NK-92 (cell line): ENCODE results near the gene PRAMEF13.
"Not testable (repeated sequence)": the region's sequence is repeated elsewhere in the genome, so short reads cannot be mapped to it uniquely, and the experiment has no call there.

Source experiments
- DNase-seq: peaks from one replicate; lab custom pipeline; 2025; ENCODE audit not compliant: unreplicated experiment; lab: John Stamatoyannopoulos, UW

The PRAMEF13 gene

DNA sequence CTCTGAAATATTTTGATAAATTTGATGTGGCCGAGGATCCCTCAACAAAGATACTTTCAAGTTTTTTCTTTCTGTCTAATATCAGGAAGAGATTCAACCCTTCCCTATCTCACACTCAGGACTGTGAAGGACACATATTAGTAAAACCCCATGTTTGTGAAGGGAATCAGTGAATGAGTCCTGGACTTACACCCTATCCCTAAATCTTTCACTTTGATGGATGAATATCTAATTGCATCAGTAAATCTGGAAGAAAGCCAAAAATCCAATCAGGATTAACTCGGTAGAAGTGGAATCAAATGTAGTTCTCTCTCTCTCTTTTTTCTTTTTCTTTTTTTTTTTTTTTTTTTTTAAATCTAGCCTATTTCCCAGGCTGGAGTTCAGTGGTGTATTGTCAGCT lies 29.7 kb downstream of the PRAMEF13 start, which contains the start of gene PRAMEF9:
Gene PRAMEF9 (plus strand): TSS at position 301 of the 400 bp plus-strand sequence. CDS start 3,433 bp downstream, outside the sequence.
- DNase-seq = not testable (repeated sequence)

DNA sequence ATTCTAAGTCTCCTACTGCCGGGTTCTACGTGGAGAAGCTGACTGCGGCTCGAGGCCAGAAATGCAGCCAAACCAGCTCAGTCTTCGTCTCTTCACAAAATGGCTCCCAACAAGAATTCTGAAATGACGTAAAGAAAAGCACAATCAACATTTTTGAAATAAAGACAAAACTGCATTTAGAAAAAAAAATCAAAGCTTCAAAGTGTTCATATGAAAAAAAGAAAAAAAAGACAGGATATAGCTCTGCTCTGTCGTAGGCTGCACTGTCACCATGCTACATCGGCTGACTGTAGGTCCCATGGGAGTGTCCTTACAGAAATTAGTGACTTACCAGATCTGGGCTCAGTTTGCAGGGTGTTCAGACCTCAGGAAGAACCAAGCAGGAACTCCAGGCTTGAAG lies 35.7 kb downstream of the PRAMEF13 start, which contains the start of gene HNRNPCL4:
Gene HNRNPCL4 (minus strand): TSS at position 101 of the 400 bp plus-strand sequence. CDS start 164 bp downstream, outside the sequence.
- not testable (repeated sequence) for DNase-seq

DNA sequence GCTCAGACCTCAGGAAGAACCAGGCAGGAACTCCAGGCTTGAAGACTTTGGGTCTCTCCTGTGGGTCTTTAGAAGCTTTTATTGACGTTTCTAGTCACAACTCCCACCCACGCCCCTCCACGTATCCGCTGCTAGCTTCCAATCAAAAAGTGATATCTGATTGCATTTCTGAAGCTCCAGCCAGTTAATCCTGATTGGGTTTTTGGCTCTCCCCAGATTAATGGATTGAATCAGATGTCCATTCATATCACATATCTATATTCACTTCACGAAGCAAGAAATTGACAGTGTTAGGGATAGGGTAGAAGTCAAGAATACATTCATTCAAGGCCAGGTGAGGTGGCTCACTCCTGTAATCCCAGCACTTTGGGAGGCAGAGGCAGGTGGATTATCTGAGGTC lies 45.3 kb downstream of the PRAMEF13 start, which contains the start of gene PRAMEF26:
Gene PRAMEF26 (minus strand): TSS at position 101 of the 400 bp plus-strand sequence. CDS start 2,914 bp downstream, outside the sequence.
- not testable (repeated sequence) for DNase-seq
